ENCODE results near the gene LIN52.

LIN52 gene

DNA sequence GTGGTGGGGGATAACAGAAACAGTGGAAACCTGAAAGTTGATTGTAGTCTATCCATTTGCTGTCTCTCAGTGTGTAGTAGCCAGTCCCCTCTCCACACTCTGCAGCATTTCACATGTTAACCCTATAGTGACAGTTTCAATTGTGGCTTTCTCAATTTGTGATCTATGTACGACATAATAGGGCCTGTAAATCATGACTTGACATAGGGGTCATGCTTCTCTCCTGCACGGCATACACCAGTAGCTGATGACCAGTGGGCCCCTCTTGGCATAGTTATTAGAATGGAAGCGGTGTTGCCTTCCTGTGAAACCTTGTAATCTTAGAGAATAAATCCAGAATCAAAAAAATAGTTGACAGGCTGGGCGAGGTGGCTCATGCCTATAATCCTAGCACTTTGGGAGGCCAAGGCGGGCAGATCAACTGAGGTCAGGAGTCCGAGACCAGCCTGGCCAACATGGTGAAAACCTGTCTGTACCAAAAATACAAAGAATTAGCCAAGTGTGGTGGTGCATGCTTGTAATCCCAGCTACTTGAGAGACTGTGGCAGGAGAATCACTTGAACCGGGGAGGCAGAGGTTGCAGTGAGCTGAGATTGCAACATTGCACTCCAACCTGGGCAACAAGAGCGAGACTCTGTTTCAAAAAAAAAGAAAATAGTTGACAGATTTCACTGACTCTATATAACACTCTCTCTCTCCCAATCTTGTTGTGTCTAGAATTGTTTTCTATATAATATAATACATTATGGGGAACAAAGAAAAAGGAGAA lies 109.9 kb downstream of the LIN52 start:
- DNase-seq, result no peak

- no peak for DNase-seq
These were observed 110.9 kb downstream of the LIN52 start for GRCh38 chr14:74195623-74196022.

DNA sequence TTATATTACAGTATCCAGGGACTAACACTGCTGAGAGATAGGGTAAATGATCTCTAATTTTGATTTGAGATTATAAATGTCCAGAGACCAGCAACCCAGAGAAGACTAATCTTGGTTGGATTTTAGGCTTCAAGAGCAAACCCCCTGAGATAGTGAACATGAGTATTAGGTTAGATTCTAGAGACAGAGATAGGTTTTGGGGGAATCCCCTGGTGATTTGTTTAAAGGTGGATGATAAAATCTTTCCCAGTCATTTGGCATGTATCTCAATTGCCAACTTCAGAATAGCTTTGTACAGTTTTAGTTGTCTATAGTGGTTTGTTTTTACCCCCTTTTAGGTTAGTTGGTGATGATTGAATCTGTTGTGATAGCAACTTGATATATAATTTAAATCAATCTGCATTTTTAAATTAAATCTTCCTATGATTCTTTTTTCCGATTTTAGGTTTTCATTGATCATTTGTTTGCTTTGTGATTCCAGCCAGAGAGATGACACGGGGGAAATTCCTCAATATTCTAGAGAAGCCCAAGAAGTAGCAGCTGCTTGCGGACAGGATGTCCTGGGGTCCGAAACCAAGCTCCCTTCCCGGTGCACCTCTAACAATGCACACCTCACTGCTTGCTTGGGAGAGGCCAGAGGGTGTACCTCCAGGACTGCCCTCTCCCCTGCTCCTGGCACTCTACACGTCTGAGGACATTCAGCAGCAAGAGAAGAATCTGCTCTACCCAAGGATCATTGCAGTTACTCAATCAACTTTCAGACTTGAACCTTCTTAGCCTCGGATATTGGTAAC lies 113.9 kb downstream of the LIN52 start:
- DNase-seq, result no peak

DNA sequence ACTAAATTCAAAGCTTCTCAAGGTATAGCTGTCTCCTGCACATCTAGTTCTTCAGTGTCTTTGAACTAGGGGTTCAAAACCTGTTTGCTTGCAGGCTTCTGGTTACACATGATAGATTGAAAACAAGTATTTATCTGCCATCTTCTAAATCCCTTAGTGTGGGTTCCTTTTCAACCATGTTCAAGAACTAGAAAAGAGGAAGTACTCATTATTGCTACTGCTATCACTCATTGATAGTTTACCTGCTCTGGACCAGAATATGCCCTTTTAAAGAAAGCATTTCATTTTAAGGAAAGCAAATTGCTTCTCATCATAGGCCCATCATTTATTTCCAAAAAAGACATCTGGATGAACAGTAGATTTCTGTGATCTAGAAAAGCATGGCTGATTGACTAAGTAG lies 117.4 kb downstream of the LIN52 start:
- no peak for DNase-seq

GRCh38 chr14:74203639-74204038 lies 118.9 kb downstream of the LIN52 start:
- DNase-seq, result no peak

- DNase-seq, result no peak
These were observed 119.7 kb downstream of the LIN52 start for GRCh38 chr14:74204491-74204890.

- no peak for DNase-seq
These were observed 121.1 kb downstream of the LIN52 start for GRCh38 chr14:74205882-74206281.

GRCh38 chr14:74207943-74208342 lies 123.2 kb downstream of the LIN52 start:
- peak in 2 of 3 donors; percentile 12 to 18 for DNase-seq

GRCh38 chr14:74208642-74209041 lies 123.9 kb downstream of the LIN52 start:
- no peak for DNase-seq

- DNase-seq, result no peak
These were observed 127.3 kb downstream of the LIN52 start for GRCh38 chr14:74211945-74212580.

GRCh38 chr14:74213907-74214803 lies 129.4 kb downstream of the LIN52 start:
- no peak for DNase-seq

- no peak for DNase-seq
These were observed 131.9 kb downstream of the LIN52 start for GRCh38 chr14:74216671-74217070.

GRCh38 chr14:74217672-74218448 lies 133.1 kb downstream of the LIN52 start:
- DNase-seq, result peak; percentile 79 to 89 (median 85)

GRCh38 chr14:74218462-74218861 lies 133.7 kb downstream of the LIN52 start:
- DNase-seq, result no peak

DNA sequence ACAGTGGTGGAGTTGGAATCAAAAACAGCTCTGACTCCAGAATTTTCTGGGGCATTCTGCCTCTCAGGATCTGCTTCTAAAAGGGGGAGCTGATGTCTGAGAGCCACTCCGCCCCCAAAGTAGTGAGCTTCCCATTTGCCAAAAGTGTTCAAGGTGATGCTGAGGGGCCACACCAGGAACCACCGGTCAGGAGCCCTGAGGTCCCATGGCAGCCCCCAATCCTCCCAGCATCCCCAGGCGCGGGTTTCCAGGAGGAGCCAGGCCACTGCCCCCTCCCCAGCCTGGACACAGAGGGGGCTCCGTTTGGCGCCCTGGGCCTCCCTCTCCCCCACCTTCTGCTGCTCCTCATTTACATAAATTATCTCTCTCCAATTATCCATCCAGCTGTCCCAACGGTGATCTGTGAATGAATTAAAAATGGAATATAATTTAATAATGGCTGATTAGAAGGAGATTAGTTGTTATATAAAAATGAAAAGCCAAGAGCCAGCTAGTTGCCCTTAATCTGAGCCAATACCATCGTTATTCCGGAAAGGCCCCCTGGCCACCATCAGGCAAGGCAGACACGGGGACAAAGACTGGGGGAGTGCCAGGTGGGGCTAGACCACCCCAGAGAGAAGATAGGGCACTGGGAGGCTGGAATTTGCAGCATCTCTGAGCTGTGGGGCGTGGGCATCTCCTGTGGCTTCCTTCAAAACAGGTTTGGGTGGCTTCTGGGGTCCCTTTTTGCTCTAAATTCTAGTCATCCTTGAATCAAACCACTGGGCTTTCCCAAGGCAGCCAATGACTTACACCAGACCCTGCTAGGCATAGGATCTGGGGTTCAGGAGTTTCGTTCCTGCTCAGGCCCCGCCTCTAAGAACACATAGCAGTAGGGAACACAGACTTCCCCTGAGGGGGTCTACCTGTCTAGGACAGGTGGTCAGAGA lies 134.8 kb downstream of the LIN52 start:
- DNase-seq, result no peak

- DNase-seq, result no peak
These were observed 136.2 kb downstream of the LIN52 start for GRCh38 chr14:74220991-74221390.

- no peak for DNase-seq
These were observed 137.0 kb downstream of the LIN52 start for GRCh38 chr14:74221741-74222140.

- DNase-seq, result no peak
These were observed 138.3 kb downstream of the LIN52 start for GRCh38 chr14:74223016-74223415.

DNA sequence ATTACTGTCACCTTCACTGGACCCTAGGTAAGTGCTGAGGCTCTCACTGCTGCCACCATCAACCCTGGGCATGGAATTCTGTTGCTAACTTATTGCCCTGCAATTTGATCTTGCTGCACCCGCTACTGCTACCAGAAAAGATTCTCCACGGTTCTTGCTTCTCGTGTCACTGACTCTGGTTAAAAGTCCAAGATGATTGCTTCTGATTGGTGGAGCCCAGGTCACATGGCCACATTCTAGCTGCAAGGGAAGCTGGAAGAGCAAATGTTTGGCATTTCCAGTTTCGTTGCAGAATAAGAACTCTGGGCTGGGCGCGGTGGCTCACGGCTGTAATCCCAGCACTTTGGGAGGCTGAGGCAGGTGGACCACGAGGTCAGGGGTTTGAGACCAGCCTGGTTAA lies 147.0 kb downstream of the LIN52 start:
- no peak for DNase-seq

DNA sequence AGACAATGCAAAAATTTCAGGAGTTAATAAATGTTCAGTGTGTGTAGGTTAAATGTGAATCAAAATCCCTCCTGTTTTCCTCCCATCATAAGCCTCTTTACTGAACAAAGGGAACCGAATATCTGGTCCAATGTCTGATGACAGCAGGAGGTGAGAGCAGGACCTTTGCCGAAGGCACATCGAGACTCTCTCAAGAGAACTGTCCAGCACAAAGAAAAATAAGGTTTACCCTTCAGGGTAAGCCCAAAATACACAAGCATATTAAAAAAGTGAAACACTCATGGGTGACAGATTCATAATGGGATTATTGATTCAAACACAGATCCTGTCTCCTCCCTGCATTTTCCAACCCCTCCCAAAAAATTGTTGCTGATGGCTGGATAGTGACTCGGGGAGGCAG lies 150.3 kb downstream of the LIN52 start:
- DNase-seq, result no peak

- DNase-seq, result no peak
These were observed 152.7 kb downstream of the LIN52 start for GRCh38 chr14:74237441-74237840.

All from suppressor macrophage treated with lipopolysaccharide for 1 hour (primary cell).